GDM1 (cell line): ENCODE data around the gene H2AZ1.
"Not testable (repeated sequence)": the region's sequence is repeated elsewhere in the genome, so short reads cannot be mapped to it uniquely, and the experiment has no call there.

Source experiments
- DNase-seq: peaks from one replicate; lab custom pipeline; 2025; lab: John Stamatoyannopoulos, UW

The H2AZ1 gene

DNA sequence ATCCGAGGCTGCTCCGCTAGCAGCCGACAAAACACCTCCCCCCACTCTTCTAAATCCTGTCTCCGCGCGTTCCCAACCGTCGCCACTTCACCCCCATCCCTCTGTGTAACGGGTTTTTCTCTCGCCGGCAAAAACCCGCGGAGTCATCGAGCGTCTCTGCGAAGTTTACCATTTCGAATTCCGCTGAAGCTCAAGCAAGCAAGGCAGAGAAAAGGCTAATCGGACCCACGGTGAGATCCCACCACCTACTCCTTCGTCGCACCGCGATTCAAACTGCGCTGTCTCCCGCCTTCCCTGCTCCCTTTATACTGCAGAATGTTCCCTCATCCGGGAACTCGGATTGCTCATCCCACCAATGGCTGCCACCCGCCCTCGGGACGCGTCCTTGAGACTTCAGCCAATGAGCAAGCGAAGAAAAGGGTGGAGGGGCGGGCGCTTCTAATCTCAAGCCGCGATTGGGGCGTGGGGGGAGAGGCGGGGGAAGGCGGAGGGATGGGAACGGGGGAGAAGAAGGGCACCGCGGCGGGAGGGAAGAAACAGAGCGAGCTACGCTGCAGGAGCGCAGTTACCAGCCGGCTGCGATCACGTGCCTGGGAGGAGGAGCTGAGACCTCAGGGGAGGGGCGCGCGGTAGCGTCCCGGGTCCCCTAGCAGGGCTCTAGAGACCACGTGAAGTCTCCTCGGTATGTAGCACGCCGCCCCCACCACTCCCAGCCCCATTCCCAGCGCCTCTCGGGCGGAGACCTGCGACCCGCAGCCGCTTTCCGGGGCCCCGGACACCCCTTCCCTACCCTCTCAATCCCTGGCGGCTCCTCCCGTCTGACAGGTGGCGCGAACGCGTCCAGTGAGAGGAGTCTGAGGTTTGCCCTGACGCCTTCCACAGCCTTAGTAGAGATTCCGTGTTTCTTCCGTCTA, at the start of gene H2AZ1:
TSS of gene H2AZ1 (minus strand) at position 277 of the 914 bp plus-strand sequence. CDS start at position 172, 105 bp downstream.
- DNase-seq = peak; percentile 97

- DNase-seq = peak; percentile 0
Observed at GRCh38 chr4:99998062-99998867, 48.2 kb upstream of the H2AZ1 start.

- no peak for DNase-seq
Observed at GRCh38 chr4:99991741-99992140, 41.7 kb upstream of the H2AZ1 start.

DNA sequence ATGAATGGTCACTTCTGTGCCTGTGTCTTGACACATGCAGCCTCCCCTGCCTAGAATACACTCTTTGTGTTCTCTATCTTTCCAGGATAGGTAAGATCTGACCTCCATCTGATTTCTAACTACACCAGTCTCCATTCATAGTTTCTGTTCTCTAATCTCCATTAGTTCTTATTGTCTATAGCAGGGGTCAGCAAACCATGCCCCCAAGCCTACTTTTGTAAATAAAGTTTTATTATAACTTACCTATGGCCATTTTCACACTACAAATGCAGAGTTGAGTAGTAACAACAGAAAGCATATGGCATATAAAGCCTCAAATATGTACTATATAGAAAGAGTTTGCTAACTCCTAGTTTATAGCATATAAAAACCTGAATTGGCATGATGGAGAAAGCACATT, 37.6 kb upstream of the H2AZ1 start:
- no peak for DNase-seq

DNA sequence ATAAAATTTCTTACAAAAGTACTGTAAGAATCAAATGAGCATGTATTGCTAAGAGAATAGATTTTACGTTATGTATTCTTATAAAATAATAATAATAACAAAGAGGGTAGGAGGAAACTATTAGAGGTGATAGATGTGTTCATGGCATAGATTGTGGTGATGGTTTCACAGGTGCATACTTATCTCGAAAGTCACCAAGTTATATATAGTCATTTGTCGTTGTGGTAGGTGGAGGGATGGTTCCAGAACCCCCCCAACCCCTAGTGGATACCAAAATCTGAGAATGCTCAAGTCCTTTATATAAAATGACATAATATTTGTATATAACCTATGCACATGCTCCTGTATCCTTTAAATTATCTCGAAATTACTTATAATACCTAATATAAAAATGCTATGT, 36.7 kb upstream of the H2AZ1 start:
- DNase-seq = no peak

DNA sequence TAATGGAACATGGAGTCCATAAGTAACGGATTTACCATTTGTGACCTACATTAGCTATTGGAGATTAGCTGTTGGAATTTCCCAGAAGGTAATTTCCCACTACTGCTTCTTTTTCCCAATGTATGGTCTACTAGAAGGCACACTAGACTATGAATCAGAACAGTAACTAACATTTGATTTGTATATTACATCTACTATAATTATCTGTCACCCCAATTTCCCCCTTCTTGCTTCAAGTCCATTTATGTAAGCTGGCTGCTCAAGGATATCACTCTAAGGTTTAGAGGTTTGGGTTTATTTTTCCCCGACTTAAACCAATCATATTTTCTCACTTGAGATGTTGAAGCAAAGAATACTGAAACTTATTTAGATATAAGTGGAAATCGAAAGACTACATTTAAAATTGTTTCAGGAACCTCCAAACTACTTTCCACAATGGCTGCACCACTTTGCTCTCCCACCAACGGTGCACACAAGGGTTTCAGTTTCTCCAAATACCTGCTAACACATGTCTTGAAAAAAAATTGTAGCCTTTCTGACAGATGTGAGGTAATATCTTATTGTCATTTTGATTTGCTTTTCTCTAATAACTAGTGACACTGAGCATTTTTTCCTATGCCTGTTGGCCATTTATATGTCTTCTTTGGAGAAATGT, 33.3 kb upstream of the H2AZ1 start:
- DNase-seq = no peak

- no peak for DNase-seq
Observed at GRCh38 chr4:99979872-99980271, 29.8 kb upstream of the H2AZ1 start.

DNA sequence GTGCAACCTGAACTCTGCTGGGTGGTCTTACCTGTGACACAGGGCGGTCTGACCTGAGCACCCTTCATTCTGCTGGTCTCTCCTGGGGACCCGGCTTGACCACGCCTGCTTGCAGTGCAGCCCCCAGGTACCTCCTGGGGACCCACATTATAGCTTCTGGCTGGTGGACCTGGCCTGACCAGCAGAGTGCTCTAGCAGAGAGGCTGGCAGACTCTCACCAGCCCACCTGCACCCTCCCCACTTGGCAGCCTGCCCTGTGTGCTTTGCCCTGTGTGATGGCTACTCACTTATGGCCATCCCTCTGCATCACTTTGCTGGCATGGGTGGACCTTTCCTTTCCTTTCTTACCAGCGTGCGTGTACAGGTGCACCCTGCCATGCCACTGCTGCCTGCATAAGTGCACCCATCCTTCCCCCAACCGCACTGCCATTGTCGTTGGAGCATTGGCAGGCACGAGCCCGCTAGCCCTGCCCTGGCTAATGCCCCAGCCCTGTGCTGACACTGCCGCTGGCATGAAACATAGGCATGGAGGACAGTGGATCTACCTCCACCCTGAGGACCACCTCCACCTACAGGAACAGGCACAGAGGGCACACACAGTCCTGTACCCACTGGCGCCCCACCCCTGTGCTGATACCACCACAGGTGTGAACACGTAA, 21.5 kb upstream of the H2AZ1 start:
- no peak for DNase-seq

- no peak for DNase-seq
Observed at GRCh38 chr4:99968330-99968729, 18.3 kb upstream of the H2AZ1 start.

- no peak for DNase-seq
Observed at GRCh38 chr4:99966692-99967091, 16.6 kb upstream of the H2AZ1 start.

DNA sequence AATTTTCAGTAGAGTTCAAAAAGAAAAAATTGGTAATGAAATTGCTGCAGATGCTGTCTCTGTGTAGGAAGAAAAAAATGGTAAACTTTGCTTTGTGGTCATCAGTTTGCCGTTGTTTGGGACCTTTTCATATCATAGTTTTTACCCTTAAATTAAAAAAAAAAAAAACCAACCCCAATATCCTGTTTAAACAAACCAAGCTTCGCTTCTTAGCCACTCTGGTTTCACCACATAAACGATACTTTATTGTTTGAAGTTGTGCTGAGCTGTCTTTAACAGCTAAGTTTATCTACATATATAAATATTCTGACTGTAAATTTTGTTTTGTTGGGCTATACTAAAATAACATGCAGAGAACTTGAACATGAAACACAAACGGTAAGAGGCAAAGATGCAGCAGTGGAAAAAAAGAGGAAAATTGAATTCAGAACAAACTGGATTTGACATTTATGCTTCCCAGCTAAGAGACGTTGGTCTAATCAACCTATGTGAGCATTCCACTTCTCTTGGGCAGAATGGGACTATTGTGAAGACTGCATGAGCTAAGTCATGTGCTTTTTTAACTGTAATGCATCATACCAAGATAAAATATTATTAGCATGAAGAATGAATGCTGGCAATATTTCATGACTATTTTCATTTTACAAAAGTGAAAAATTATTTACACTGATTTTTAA, 15.7 kb upstream of the H2AZ1 start:
- no peak for DNase-seq

DNA sequence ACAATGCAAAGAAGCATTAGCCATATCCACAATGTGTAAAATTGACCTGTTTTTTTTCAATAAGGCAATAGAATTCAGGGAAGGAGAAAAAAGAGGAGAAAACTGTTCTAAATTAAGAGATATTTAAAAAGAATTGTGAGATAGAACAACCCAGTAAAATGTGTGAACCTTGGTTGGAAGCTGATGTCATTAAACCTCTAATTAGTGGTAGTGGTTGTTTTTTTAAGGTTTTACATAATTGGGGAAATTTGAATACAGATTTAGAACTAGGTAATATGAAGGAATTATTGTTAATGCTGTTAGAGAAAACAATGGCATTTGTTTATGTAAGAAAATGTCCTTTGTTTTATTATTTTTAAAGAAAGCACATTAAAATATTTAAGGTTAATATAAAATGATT, 15.1 kb upstream of the H2AZ1 start:
- no peak for DNase-seq

DNA sequence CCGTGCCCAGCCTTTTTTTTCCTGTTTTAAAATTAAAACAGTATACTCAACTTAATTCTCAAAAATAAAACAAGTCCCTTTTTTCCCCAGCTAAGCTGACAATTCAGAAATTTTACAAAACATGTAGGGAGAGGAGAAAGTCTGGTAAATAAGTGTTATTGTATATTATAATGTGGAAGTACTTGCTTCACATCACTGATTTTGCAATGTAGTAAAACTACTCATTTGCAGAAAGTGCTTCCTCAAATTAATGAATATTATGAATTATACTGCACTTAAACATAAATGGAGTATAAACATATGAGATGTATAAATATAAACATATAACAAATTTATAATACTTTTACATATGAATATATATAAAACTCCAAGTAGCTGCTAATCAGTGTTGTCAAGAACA, 11.6 kb upstream of the H2AZ1 start:
- DNase-seq = no peak

DNA sequence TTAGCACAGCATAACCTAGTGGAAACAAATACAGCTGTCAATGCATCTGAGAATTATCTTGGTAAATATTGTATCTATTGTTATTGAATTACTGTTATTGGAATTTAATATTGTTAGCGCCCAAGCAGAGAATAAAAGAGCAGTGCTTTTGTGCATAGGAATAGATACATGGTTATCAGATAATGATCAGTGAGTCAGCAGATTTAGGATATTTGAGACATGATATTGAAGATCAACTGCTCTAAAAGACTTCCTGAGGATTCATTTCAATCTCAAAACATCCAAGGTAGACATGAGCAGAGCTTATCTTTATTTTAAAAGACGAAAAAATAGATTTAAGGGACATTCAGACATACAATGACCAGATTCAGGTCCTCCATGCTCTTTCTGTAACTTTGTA, 10.6 kb upstream of the H2AZ1 start:
- DNase-seq = no peak

- DNase-seq = not testable (repeated sequence)
Observed at GRCh38 chr4:99958207-99958606, 8.1 kb upstream of the H2AZ1 start.

DNA sequence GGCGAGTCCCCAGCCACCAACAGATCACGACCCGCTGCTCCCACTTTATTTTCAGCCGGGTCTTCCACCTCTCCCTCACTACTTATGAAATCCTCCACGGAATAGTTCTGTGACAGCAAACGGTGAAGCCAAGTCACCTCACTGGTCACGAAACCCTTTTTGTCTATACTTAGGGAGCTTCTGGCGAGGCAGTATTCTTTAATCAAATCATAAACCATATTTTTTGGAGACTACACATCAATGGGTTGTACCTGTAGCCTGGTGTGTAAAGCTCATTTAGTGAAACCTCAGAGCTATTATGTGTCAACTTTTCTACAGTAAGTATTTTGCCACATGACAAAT, 809 bp upstream of the H2AZ1 start:
- DNase-seq = no peak

- DNase-seq = peak; percentile 89
Observed at GRCh38 chr4:99949034-99949998, 759 bp downstream of the H2AZ1 start.

GRCh38 chr4:99947608-99948007, 2.5 kb downstream of the H2AZ1 start:
- DNase-seq = no peak

GRCh38 chr4:99947190-99947578, 2.9 kb downstream of the H2AZ1 start:
- DNase-seq = no peak
